ENCODE data around the gene HSPB7.

DNA sequence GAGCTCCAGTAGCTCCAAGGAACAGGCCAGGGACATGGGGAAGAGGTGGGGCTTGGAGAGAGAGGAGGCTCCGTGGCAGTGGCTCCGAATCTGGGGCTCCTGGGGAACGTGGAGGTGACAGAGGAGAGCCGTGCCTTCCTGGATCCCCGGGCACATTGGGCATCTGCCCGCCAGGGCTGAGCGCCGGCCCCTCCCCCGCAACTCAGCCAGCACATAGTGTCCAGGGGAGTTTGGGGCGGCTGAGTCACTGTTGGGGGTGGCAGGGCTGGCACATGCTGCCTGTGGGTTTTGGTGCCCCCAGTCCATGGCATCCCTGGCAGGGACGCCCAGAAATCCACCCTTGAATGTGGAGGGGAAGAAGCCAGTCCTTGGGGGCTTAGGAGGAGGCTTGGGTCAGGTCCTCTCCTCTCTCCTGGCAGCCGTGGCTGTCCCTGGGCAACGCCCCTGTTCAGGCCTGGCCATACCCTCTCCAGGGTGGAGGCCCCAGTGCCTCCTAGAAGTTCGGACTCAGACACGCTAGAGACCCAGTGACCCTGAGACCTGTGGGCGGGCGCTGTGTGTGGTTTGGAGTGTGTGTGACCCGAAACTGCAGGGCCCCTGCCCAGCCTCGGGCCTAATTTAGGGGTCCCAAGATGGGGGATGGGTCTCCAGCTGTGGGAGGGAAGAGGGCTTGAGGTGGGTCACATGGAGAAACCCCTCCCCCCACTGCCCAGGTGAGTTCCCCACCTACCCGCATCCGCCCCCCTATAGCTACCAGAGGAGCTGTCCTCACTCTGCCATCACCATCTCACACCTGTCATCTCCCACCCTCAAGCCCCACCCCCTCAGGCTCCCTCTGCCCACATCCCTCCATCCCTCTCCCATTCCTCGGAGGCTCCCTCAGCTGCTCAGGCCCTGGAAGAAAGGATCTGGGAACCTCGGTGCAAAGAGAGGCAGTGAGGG, 1.6 kb downstream of the HSPB7 start:
- TF ChIP-seq POLR2A (IDR thresholded peaks at IDR 0.05) (no peak), CTCF (IDR thresholded peaks at IDR 0.05 in 8 of 11, conservative IDR thresholded peaks at IDR 0.05 in 3 of 11) (no peak)

Data from spleen (tissue), 7 donors.